SKM-1 treated with dmso at 0.1 percent for 144 hours (cell line): ENCODE data around the gene ZNF423.
A peak's percentile ranks its signal among the peaks of the same experiment; 100 is the strongest.
"Not testable (repeated sequence)": the region's sequence is repeated elsewhere in the genome, so short reads cannot be mapped to it uniquely, and the experiment has no call there.

Experiments used
- DNase-seq: peaks from one replicate; lab custom pipeline; 2025; ENCODE audit not compliant: unreplicated experiment; lab: John Stamatoyannopoulos, UW

ZNF423 gene

GRCh38 chr16:49855822-49856671 is at the start of gene ZNF423:
Gene ZNF423 (minus strand): TSS chr16:49856112. CDS start chr16:49855774, 338 bp downstream.
- no peak for DNase-seq

DNA sequence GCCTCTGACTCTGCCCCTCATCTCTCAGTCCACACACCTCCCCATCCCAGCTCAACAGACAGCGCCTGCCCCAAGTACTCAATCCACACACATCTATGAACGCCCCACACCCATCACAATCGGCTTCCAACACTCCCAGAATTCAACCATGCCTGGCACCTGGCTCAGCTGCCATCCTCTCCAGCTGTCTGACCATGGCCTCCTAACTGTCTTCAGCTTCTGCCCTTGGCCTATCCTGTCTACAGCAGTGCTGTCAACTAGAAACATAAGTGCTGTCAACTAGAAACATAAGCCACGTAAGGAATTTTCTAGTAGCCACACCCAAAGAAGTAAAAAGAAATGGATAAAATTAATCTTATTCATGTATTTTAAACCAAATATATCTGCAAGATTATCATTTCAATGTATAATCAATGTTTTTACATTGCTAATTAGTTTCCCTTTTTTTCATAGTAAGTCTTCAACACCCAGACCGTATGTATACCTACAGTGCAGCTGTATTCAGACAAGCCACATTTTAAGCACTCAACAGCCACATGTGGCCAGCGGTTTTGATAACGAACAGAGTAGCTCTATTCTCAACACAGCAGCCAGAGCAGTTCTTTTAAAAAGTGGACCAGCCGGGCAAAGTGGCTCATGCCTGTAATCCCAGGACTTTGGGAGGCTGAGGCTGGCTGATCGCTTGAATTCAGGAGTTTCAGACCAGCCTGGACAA is 48.6 kb upstream of the ZNF423 start:
- no peak for DNase-seq

GRCh38 chr16:49902908-49903307 is 47.0 kb upstream of the ZNF423 start:
- DNase-seq = no peak

GRCh38 chr16:49901711-49902110 is 45.8 kb upstream of the ZNF423 start:
- DNase-seq = no peak

GRCh38 chr16:49900875-49901274 is 45.0 kb upstream of the ZNF423 start:
- DNase-seq = no peak

DNA sequence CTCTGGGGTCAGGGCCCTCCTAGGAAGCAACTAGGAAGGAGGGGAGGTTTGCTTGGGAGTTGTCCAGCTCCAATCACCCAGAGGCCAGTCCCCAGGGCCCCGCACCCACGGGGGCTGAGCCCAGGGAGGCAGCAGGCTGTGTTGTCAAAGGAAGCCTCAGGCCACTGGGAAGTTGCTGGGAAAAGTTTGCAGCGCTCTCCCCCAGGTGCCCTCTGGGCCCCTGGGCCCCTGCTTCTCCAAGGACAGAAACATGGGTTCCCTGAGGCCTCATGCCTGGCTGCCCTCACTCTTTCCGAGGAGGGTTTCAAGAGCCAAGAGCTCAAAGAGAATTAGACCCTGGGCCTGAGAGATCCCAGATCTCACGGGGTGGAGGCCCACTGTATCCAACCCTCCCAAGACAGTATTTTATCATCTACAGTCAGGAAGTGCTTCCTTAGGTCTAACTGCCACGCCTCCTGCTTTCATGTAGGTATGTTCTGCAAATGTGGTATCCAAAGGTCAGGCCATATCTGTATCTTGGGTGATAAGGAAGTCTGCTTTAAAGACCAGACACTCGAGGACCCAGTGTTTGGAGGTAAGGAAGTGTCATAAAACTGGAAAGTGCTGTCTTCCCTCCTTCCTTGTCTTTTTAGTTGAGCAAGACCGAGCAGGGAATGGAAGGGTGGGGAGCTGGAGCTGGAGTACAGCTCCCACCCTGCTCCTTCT is 44.2 kb upstream of the ZNF423 start:
- DNase-seq = no peak

DNA sequence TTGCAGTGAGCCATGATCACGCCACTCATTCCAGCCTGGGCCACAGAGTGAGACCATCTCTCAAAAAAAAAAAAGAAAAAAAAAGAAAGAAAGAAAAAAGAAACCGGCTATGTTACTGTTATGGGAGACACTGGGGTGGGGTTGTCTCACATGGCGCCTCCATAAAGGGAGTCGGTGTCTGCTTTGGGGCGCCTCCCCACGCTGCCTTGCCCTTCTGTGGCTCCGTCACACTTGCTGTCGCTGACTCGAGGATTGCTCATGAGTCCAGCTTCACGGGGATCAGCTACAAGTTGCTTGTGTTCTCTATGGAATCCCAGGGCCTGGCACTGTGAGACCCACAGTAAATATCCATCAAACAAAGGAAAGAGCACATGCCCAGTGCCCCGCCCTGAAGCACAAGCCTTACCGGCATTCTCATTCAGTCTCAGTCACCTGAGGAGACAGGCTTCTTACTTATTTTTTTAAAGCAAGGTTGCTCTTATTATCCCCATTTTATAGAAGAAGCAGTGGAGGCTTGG is 40.6 kb upstream of the ZNF423 start:
- DNase-seq = no peak

DNA sequence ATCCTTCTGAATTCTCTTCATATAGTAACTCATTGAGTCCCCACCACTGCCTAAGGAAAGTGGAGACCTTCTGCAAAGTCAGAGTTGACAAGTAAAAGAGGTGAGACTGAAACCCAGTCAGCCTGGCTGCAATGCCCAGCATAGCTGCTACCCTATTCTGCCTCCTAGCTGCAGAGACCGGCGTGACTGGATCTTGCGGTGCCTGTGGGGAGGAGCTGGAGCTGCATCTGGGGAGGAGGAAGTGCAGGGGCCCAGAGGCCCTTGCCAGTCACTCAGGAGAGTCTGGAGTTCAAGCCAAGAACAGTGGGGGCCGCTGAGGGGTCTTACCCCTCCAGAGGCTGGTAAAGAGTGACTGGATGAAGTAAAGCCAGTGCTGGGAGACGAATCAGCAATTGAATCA is 35.0 kb upstream of the ZNF423 start:
- DNase-seq = peak; percentile 77

DNA sequence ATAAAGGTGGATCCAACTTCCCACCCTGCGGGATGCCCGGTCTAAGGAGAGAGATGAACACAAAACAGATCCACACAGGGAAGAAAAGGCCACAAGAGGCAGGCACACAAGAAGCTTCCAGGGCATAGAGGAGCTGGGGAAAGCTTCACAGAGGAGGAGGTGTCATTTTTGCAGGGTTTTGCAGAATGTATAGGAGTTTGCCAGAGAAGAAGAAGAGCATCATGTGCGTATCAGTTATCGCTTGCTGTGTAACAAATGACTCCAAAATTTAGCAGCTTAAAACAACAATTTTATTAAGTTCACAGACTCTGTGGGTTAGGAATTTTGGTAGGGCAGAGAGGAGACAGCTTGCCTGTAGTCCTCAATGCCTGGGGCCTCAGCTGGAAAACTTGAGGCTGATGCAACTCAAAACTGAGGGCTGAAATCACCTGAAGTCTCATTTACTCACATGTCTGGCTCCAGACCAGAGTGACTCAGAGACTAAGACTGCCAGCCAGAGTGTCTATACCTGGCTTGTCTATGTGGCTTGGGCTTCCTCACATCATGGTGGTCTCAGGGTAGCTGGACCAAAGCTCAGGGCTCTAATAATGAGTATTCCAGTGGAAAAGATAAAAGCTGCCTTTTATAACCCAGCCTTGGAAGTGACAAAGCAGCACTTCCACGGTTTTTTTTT is 33.9 kb upstream of the ZNF423 start:
- DNase-seq = no peak

DNA sequence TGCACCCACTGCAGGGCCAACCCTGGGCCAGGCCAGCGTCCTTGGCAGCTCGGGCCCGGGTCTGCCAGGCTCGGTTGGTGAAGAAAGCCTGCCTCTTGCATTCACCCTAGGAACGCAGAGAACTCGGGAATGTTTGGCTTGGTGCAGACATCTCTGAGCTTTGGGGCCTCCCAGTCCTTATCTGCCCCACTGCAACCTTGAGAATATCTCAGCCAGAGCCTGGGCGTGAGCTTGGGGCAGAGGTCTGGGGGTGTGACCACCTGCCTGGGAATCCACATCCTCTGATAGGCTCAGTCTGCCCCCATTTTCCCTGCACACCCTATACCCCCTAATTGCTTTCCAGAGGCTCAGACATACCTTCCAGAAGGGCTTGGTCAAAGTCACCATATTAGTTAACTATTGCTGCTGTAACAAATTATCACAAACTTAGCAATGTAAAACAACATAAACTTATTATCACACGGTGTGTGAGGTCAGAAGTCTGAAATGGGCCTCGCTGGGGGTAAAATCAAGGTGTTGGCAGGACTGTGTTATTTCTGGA is 30.7 kb upstream of the ZNF423 start:
- no peak for DNase-seq

DNA sequence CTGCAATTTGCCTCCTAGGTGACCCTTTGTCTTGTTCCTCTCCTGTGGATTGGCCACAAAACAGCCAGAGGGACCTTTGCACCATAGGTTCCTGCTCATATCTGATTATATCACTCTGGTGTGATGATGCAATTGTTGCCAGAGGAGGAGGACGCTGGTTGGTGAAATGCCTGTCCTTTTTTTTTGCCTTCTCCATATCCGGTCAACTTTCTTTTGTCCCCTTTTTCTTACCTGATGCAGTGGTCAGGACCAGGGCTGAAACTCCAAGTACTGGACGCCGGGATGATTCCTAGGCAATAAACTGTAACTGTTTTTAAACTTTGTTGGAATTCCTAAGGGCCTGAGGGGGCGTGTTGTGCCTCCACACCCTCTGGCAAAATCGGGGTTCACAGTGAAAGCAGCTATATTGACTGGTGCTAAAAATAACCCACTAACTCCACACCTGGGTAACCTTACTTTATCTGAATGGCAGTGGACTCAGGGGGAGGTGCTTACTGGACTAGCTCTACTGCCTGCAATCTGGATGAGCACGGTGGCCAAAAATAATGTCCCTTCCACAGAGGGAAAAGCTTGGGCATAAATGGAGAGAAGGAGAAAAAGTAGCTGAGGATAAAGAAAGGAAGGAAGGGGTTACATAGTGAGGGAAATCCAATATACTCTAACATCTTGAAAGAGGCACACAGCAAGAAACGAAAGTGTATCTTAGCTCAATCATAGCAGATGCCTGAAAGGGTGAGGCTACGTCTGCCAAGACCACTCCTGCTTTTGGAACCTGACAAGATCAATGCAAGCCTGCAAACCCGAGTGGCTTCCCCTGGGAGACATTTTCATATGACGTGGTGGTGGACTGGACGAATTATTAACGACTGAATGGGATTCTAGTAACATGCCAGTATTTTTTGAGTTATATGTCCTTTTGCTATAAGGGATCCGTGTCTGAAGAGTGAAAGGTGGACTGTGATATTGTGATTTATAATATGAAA is 28.4 kb upstream of the ZNF423 start:
- peak; percentile 62 for DNase-seq

DNA sequence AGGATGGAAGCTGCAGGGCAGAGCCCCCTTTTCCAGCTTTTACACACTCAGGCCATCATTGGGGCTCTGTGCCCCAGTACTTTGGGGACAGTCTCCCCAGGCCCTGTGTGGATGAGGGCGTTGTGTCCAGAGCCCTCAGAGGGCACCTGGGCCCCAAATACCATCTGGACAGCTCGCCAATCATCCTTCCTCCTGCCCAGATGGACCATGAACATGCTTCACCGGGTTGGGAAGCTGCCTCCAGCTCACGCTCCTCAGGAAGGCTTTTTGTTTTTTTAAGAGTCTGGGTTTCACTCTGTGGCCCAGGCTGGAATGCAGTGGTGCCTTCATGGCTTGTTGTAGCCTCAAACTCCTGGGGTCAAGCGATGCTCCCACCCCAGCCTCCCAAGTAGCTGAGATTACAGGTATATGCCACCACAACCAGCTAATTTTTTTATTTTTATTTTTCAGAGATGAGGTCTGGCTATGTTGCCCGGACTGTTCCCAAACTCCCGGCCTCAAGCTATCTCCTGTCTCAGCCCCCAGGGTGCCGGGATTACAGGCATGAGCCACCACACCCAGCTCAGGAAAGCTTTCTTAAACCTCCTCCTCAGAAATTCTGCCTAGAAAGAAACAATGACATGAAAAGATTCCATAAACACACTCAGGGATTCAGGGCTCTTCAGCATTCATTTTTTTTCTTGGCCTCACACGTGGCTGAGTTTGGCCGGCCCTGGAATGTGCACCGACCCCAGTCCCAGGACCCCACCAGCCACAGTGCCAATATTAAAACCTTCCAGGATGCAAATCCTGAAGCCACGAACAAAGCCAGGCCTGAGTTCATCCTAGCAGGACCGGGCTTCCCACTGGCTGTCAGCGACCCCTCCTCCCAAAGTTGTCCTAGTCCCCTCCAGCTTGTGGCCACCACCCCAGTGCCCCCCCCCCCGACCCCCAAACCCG is 27.4 kb upstream of the ZNF423 start:
- no peak for DNase-seq

DNA sequence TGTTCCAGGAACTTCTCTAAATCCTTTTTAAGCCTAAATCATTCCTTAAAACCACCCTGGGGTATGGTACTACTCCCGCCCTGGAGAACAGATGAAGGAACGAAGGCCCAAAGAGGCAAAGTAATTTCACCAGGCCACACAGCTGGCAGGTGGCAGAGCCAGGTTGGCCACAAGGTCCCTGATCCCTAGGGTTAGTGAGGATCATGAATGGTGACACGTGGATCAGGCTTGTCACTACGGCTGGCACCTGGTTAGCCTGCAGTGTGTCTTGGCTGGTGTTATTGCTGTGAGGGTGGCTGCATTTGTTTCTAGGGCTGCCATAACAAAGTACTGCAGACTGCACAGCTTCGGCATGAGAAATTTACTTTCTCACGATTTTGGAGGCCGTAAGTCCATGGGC is 26.0 kb upstream of the ZNF423 start:
- no peak for DNase-seq

DNA sequence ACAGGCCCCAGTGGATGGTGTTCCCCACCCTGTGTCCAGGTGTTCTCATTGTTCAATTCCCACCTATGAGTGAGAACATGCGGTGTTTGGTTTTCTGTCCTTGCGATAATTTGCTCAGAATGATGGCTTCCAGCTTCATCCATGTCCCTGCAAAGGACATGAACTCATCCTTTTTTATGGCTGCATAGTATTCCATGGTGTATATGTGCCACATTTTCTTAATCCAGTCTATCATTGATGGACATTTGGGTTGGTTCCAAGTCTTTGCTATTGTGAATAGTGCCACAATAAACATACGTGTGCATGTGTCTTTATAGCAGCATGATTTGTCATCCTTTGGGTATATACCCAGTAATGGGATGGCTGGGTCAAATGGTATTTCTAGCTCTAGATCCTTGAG is 22.6 kb upstream of the ZNF423 start:
- not testable (repeated sequence) for DNase-seq

- peak; percentile 17 for DNase-seq
These were observed 20.8 kb upstream of the ZNF423 start for GRCh38 chr16:49876716-49877129.

GRCh38 chr16:49875806-49876715 is 20.1 kb upstream of the ZNF423 start:
- no peak for DNase-seq

DNA sequence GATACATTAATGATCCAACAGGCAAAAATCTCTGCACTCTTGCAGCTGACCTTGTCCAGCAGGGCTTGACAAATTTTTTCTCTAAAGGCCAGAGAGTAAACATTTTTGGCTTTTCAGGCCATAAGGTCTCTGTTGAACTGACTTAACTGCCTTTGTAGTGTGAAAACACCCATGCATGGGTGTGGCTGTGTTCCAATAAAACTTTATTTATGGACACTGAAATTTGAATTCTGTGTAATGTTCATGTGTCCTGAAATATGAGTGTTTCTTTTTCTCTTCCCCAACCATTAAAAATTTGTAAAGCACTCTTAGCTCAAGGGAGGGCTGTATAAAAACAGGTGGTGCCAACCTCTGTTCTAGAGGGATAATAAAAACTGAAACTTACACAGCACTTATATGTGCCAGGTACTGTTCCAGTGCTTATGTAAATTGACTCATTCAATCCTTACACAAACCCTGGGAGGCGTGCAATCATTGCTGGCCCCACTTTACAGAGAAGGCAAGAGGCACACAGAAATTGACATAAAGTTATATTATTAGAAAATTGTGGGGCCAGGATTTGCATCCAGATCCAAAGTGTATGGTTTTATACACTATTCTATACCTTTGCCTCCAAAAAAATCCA is 18.8 kb upstream of the ZNF423 start:
- DNase-seq = no peak
